CD14-positive monocyte (primary cell): ENCODE measurements around the gene PRKCA. TPM values are rescaled to one million over a fixed set of nuclear protein-coding genes. Genes with fewer than 3 reads are reported as not detected.

Experiments
- DNase-seq, 3 donors: peaks; one replicate each; pipeline ENCODE4 v3.0.0-alpha.2; 2011 to 2022
- H2AFZ ChIP-seq: 2 replicates; pipeline ENCODE4 v1.6.0; 2012; ENCODE audit warnings: mild to moderate bottlenecking, low read depth, low read length, inconsistent platforms; ENCODE audit not compliant: insufficient read depth, poor library complexity, severe bottlenecking
- H3K27ac ChIP-seq, 2 donors: 1 replicate in 1 of 2; 2 replicates in 1 of 2; pipeline ENCODE4 v1.5.1; 2012 to 2013; ENCODE audit warnings: low read length in 2 of 2, control low read depth in 1 of 2, inconsistent platforms in 1 of 2, low read depth in 1 of 2, mild to moderate bottlenecking in 1 of 2
- H3K27me3 ChIP-seq, 2 donors: one replicate each; pipeline versions ENCODE4 v1.6.0 to v1.6.1; 2011 to 2013; ENCODE audit warnings: low read length in 2 of 2; ENCODE audit not compliant: control insufficient read depth in 2 of 2, insufficient read depth in 2 of 2
- H3K36me3 ChIP-seq, 2 donors: replicated peaks in 1 of 2; 1 replicate in 1 of 2; 2 replicates in 1 of 2; pipeline versions ENCODE4 v1.5.1 to v1.6.1; 2012 to 2013; ENCODE audit warnings: low read length in 2 of 2, control low read depth in 1 of 2, inconsistent platforms in 1 of 2, mild to moderate bottlenecking in 1 of 2; ENCODE audit not compliant: insufficient read depth in 2 of 2, control insufficient read depth in 1 of 2
- H3K4me1 ChIP-seq, 2 donors: 1 replicate in 1 of 2; 2 replicates in 1 of 2; pipeline versions ENCODE4 v1.5.1 to v1.6.1; 2012 to 2013; ENCODE audit warnings: low read length in 2 of 2, control low read depth in 1 of 2, inconsistent platforms in 1 of 2, mild to moderate bottlenecking in 1 of 2, moderate library complexity in 1 of 2; ENCODE audit not compliant: insufficient read depth in 2 of 2, control insufficient read depth in 1 of 2
- H3K4me2 ChIP-seq: replicated peaks from 2 replicates; pipeline ENCODE3; 2012; ENCODE audit warnings: low read length, moderate library complexity, mild to moderate bottlenecking; ENCODE audit not compliant: poor library complexity, severe bottlenecking; ENCODE audit errors: extremely low read depth
- H3K4me3 ChIP-seq, 3 experiments: fragments of 200-600 bp in 1 of 3; sonication (generic) in 1 of 3; replicated peaks in 1 of 3; 1 replicate in 2 of 3; 2 replicates in 1 of 3; pipeline ENCODE4 v1.5.1; 2011 to 2013; ENCODE audit warnings: low read length in 3 of 3, mild to moderate bottlenecking in 3 of 3, control low read depth in 2 of 3, low read depth in 2 of 3, inconsistent platforms in 1 of 3, moderate library complexity in 1 of 3
- H3K79me2 ChIP-seq: 2 replicates; pipeline ENCODE4 v1.6.0; 2012; ENCODE audit warnings: mild to moderate bottlenecking, control low read depth, inconsistent platforms, low read length, moderate library complexity; ENCODE audit not compliant: insufficient read depth
- H3K9ac ChIP-seq: 2 replicates; pipeline ENCODE4 v1.6.0; 2017; ENCODE audit warnings: low read length, mild to moderate bottlenecking; ENCODE audit not compliant: insufficient read depth, poor library complexity, severe bottlenecking
- H3K9me3 ChIP-seq, 2 donors: replicated peaks in 1 of 2; 1 replicate in 1 of 2; 2 replicates in 1 of 2; pipeline versions ENCODE4 v1.5.1 to v1.6.1; 2012 to 2013; ENCODE audit warnings: low read length in 2 of 2, control low read depth in 1 of 2; ENCODE audit not compliant: control insufficient read depth in 1 of 2, insufficient read depth in 1 of 2
- H4K20me1 ChIP-seq: 2 replicates; pipeline ENCODE4 v1.6.0; 2012; ENCODE audit warnings: mild to moderate bottlenecking, low read length, control low read depth, moderate library complexity; ENCODE audit not compliant: insufficient read depth
- H3K27ac Mint-ChIP-seq, 7 donors: one replicate each; pipeline ENCODE4 v1.8.0; 2020; ENCODE audit warnings: mild to moderate bottlenecking in 7 of 7, mixed read lengths in 7 of 7, moderate library complexity in 6 of 7, inconsistent platforms in 2 of 7
- H3K27me3 Mint-ChIP-seq, 3 donors: one replicate each; pipeline ENCODE4 v1.8.0; 2021 to 2022; ENCODE audit warnings: low read depth in 3 of 3, mild to moderate bottlenecking in 3 of 3, mixed read lengths in 3 of 3, moderate library complexity in 3 of 3, inconsistent platforms in 1 of 3
- H3K36me3 Mint-ChIP-seq, 2 donors: one replicate each; pipeline ENCODE4 v1.8.0; 2020; ENCODE audit warnings: mixed read lengths in 2 of 2, inconsistent platforms in 1 of 2, mild to moderate bottlenecking in 1 of 2
- H3K4me1 Mint-ChIP-seq: one replicate; pipeline ENCODE4 v1.8.0; 2020; ENCODE audit warnings: mild to moderate bottlenecking, mixed read lengths
- H3K4me3 Mint-ChIP-seq, 2 donors: one replicate each; pipeline ENCODE4 v1.8.0; 2020; ENCODE audit warnings: mild to moderate bottlenecking in 2 of 2, mixed read lengths in 2 of 2, moderate library complexity in 1 of 2
- H3K9me3 Mint-ChIP-seq, 7 donors: one replicate each; pipeline ENCODE4 v1.8.0; 2020 to 2022; ENCODE audit warnings: mixed read lengths in 7 of 7, mild to moderate bottlenecking in 6 of 7, moderate library complexity in 6 of 7, inconsistent platforms in 2 of 7
- WGBS: methylation state at CpG from one replicate; pipeline ENCODE4 v1.1.5; 2013; ENCODE audit warnings: missing lambda C conversion rate; ENCODE audit not compliant: insufficient coverage; 5-methylcytosine and 5-hydroxymethylcytosine counted together
- intact Hi-C, 2 donors: fragments of 100-400 bp; cut with micrococcal nuclease; formaldehyde crosslinking; loops; one replicate each; pipeline versions ENCODE4 v1.15.0 to v1.15.1; 2023
- polyA plus RNA-seq, 3 donors: library from polyadenylated mRNA; depleted of rRNA in 1 of 3; unstranded in 2 of 3; stranded (reverse) in 1 of 3; fragments of 300-500 nt in 2 of 3; fragments of >200 nt in 1 of 3; fragmentation: Illumina TruSeq in 2 of 3; gene quantifications; 1 replicate in 2 of 3; 2 replicates in 1 of 3; pipeline ENCODE4 v1.2.3, GENCODE V29; 2012 to 2021
- TF ChIP-seq, protein P1 (sequence below): fragments of 200-600 bp; IDR thresholded peaks from one replicate; pipeline ENCODE4 v1.8.0; 2022; ENCODE audit warnings: antibody characterized with exemption, mild to moderate bottlenecking

The PRKCA gene
- polyA plus RNA-seq, 3 donors: 0.22 to 7.1 (median 0.30) TPM

DNA sequence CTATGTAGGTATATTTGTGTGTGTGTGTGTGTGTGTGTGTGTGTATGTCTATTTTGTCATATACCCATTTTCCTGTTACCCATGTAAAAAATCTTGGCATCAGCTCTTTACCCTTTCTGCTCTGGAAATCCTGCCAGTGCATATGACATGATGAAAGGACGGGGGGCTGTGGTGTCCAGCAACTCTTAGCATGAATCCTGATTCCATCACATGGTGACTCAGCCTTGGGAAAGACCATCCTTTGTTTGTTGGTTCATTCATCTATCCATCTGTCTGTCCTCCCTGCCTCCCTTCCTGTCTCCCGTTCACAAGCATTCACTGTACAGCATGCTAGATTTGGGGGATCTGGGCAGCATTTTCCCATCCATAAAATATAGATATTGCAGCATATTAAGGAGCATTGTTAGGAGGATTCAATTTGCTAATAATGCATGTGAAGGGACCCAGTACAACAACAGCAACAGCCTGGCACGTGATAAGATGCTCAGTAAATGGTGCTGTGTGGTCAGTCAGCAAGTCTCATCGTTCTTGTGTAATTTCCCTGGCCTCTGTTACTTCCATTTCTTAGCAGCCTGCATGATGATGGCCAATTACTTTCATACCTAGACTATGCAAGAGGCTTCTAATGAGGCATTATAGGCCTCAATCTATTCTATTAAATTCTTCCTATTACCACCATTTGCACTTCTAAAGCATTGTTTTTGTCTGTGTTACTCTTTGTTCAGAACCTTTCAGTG, 191.0 kb downstream of the PRKCA start:
- no peak overlapping the region for H3K9ac ChIP-seq
- no peaks in the 10 kb centered on the region for H3K79me2 ChIP-seq
- intact Hi-C loops: no loop called here
- no peaks in the 10 kb centered on the region for H3K27me3 Mint-ChIP-seq
- H3K9me3 ChIP-seq: no peaks in the 10 kb centered on the region
- H3K27ac Mint-ChIP-seq: peak overlapping the region in 4 of 7 donors; percentile 1 to 69 (median 30)
- H3K4me1 ChIP-seq: peaks cover 16 to 28% of the 10 kb centered on the region in 2 donors
- no peak overlapping the region for H3K4me2 ChIP-seq
- no peak overlapping the region for H3K4me3 Mint-ChIP-seq
- no peak overlapping the region for H3K4me3 ChIP-seq
- H3K9me3 Mint-ChIP-seq: peaks cover 0 to 4% (median 0%) of the 10 kb centered on the region in 7 donors
- peak overlapping the region in 1 of 2 donors; percentile 27 for H3K27ac ChIP-seq
- peaks cover 16 to 17% of the 10 kb centered on the region in 2 donors for H3K36me3 Mint-ChIP-seq
- TF ChIP-seq, protein P1, sequence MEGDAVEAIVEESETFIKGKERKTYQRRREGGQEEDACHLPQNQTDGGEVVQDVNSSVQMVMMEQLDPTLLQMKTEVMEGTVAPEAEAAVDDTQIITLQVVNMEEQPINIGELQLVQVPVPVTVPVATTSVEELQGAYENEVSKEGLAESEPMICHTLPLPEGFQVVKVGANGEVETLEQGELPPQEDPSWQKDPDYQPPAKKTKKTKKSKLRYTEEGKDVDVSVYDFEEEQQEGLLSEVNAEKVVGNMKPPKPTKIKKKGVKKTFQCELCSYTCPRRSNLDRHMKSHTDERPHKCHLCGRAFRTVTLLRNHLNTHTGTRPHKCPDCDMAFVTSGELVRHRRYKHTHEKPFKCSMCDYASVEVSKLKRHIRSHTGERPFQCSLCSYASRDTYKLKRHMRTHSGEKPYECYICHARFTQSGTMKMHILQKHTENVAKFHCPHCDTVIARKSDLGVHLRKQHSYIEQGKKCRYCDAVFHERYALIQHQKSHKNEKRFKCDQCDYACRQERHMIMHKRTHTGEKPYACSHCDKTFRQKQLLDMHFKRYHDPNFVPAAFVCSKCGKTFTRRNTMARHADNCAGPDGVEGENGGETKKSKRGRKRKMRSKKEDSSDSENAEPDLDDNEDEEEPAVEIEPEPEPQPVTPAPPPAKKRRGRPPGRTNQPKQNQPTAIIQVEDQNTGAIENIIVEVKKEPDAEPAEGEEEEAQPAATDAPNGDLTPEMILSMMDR: no peak
- WGBS: 53% methylated on average over 3 of the region's 4 CpGs
- no peaks in the 10 kb centered on the region for H3K27me3 ChIP-seq
- peak; percentile 17 to 46 (median 24) for DNase-seq
- no peaks in the 10 kb centered on the region for H4K20me1 ChIP-seq
- H2AFZ ChIP-seq: no peak overlapping the region
- peaks cover 31% of the 10 kb centered on the region for H3K4me1 Mint-ChIP-seq
- peaks cover 0 to 7% of the 10 kb centered on the region in 2 donors for H3K36me3 ChIP-seq

DNA sequence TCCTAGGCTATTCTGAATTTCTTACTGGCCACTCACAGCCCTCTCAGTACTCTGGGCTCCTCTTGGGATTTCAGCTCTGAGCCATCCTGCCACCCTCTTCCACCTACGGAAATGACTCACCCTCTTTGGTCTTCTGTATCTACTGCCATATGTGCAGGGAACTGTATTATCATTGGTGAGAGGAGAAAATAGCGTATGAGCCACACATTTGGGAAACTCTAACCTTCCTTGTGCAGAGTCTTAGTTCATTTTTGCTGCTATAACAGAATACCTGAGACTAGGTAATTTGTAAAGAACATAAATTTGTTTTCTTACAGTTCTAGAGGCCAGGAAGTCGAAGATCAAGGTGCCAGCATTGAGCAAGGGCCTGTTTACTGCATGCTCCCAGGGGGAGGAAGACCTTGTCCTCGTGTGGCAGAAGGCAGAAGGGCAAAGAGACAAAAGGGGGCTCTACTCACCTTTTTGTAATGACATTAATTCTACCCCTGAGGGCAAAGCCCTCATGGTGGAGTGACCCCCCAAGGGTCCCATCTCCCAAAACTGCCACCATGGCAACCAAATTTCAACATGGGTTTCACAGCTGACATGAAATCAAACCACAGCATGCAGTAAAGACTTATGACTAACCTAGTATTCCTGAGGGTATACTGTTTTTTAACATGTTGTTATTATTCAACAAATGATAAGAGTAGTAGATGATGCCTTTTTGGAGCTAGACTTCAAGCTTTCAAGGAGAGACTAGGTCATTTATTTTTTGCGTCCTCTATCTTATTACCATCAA, 191.8 kb downstream of the PRKCA start:
- Mint-ChIP-seq H3K36me3 (peaks cover 19 to 21% of the 10 kb centered on the region in 2 donors), H3K27me3 (no peaks in the 10 kb centered on the region), H3K27ac (peak overlapping the region in 5 of 7 donors; percentile 1 to 69 (median 51)), H3K4me1 (peaks cover 31% of the 10 kb centered on the region), H3K9me3 (peaks cover 0 to 4% (median 0%) of the 10 kb centered on the region in 7 donors), H3K4me3 (no peak overlapping the region)
- 100% methylated on average over 2 of the region's 5 CpGs for WGBS
- Histone ChIP-seq H3K36me3 (peaks cover 0 to 7% of the 10 kb centered on the region in 2 donors), H2AFZ (no peak overlapping the region), H3K9me3 (no peaks in the 10 kb centered on the region), H4K20me1 (no peaks in the 10 kb centered on the region), H3K27me3 (no peaks in the 10 kb centered on the region), H3K79me2 (no peaks in the 10 kb centered on the region), H3K4me2 (no peak overlapping the region), H3K27ac (peak overlapping the region in 1 of 2 donors; percentile 27), H3K4me3 (no peak overlapping the region), H3K9ac (no peak overlapping the region), H3K4me1 (peaks cover 16 to 28% of the 10 kb centered on the region in 2 donors)
- peak in 1 of 3 donors; percentile 42 for DNase-seq
- intact Hi-C loops: no loop called here
- TF ChIP-seq, protein P1: no peak
